ENCODE measurements around the gene TP53. TPM values are rescaled to one million over a fixed set of nuclear protein-coding genes. Genes with fewer than 3 reads are reported as not detected.

TP53 gene
- polyA plus RNA-seq, 1 donor from 2014 or later: 13.8 TPM

DNA sequence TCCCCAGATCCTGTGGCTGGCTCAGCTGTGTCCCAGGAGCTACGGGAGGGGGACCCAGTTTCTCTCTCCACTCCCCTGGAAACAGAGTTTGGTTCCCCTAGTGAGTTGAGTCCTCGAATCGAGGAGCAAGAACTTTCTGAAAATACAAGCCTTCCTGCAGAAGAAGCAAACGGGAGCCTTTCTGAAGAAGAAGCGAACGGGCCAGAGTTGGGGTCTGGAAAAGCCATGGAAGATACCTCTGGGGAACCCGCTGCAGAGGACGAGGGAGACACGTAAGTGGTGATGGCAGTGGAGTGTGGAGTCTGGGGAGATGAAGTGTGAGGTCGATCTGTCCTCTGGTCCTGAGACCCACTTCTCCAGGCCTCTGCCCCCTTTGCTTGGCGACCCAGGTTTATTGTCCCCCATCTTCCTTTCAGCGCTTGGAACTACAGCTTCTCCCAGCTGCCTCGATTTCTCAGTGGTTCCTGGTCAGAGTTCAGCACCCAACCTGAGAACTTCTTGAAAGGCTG, 1.6 kb upstream of the TP53 start:
- peak overlapping the region; percentile 51 for H2AFZ ChIP-seq (ENCODE audit: low read depth, low read length)
- peaks cover 30% of the 10 kb centered on the region for H3K79me2 ChIP-seq (replicated peaks; ENCODE audit: insufficient read depth, low read length)
- H3K9me3 ChIP-seq (ENCODE audit: low read length): no peaks in the 10 kb centered on the region
- H3K36me3 ChIP-seq (ENCODE audit: insufficient read depth, low read length): no peaks in the 10 kb centered on the region
- H3K9me2 ChIP-seq (ENCODE audit: insufficient read depth, low read length): no peaks in the 10 kb centered on the region
- H3K27ac ChIP-seq (ENCODE audit: low read length): peak overlapping the region; percentile 46
- H4K20me1 ChIP-seq (ENCODE audit: insufficient read depth): no peaks in the 10 kb centered on the region
- no peak for TF ChIP-seq CTCF (IDR thresholded peaks at IDR 0.05; ENCODE audit: poor library complexity, severe bottlenecking)
- TF ChIP-seq TAF1 (IDR thresholded peaks at IDR 0.05; ENCODE audit: low read depth): no peak
- peaks cover 5% of the 10 kb centered on the region for H3F3A ChIP-seq (ENCODE audit: insufficient read depth, low read length, poor library complexity, severe bottlenecking)
- peak overlapping the region; percentile 96 for H3K4me3 ChIP-seq (ENCODE audit: low read length)
- peak overlapping the region; percentile 94 for H3K4me2 ChIP-seq (ENCODE audit: low read length)
- H3K27me3 ChIP-seq (ENCODE audit: insufficient read depth, low read depth, low read length): no peaks in the 10 kb centered on the region
- H3K9ac ChIP-seq (ENCODE audit: low read length): peak overlapping the region; percentile 69

DNA sequence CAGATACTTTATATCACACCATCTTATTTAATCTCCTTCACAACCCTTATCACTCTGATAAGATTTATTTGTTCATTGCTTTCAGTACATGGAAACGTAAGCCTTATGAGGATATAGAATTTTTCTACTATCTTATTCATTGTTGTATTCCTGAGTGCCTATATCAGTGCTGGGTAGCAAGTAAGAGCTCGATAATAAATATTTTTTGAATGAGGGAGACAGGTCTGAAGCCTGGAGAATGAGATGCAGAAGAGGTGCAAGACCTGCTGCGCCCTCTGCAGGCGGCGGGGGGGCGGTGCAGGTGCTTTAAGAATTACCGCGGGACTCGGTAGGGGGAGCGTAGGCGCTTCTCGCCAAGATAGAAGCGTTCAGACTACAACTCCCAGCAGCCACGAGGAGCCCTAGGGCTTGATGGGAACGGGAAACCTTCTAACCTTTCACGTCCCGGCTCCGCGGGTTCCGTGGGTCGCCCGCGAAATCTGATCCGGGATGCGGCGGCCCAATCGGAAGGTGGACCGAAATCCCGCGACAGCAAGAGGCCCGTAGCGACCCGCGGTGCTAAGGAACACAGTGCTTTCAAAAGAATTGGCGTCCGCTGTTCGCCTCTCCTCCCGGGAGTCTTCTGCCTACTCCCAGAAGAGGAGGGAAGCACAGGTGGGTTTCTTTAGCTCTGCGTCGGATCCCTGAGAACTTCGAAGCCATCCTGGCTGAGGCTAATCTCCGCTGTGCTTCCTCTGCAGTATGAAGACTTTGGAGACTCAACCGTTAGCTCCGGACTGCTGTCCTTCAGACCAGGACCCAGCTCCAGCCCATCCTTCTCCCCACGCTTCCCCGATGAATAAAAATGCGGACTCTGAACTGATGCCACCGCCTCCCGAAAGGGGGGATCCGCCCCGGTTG, 868 bp upstream of the TP53 start, which contains the start of gene WRAP53:
Gene WRAP53 (plus strand): TSS at position 570 of the 900 bp plus-strand sequence. CDS start 172 bp downstream, at position 742.
- Histone ChIP-seq H3K9ac (ENCODE audit: low read length) (peak within 1 kb of the TSS; percentile 98), H4K20me1 (ENCODE audit: insufficient read depth) (no peaks in the 10 kb centered on the region), H3K4me3 (ENCODE audit: low read length) (peak within 1 kb of the TSS; percentile 96), H3K36me3 (ENCODE audit: insufficient read depth, low read length) (no peaks in the 10 kb centered on the region), H3K9me3 (ENCODE audit: low read length) (no peaks in the 10 kb centered on the region), H3K79me2 (replicated peaks; ENCODE audit: insufficient read depth, low read length) (peaks cover 36% of the 10 kb centered on the region), H2AFZ (ENCODE audit: low read depth, low read length) (peak within 1 kb of the TSS; percentile 51), H3K27me3 (ENCODE audit: insufficient read depth, low read depth, low read length) (no peaks in the 10 kb centered on the region), H3K27ac (ENCODE audit: low read length) (peak within 1 kb of the TSS; percentile 100), H3K4me2 (ENCODE audit: low read length) (peak within 1 kb of the TSS; percentile 94), H3K9me2 (ENCODE audit: insufficient read depth, low read length) (no peaks in the 10 kb centered on the region), H3F3A (ENCODE audit: insufficient read depth, low read length, poor library complexity, severe bottlenecking) (peaks cover 5% of the 10 kb centered on the region)
- TF ChIP-seq SMC3 (conservative IDR thresholded peaks at IDR 0.05; ENCODE audit: poor library complexity) (peak; percentile 93), EZH2 (IDR thresholded peaks at IDR 0.05; ENCODE audit: borderline replicate concordance, insufficient read depth, low read length, poor library complexity, severe bottlenecking) (no peak), RAD21 (conservative IDR thresholded peaks at IDR 0.05) (peak; percentile 92), EP300 (conservative IDR thresholded peaks at IDR 0.05; ENCODE audit: poor library complexity, severe bottlenecking) (peak; percentile 54), TAF1 (IDR thresholded peaks at IDR 0.05; ENCODE audit: low read depth) (no peak), MXI1 (conservative IDR thresholded peaks at IDR 0.05; ENCODE audit: poor library complexity, severe bottlenecking) (peak; percentile 88), POLR2AphosphoS5 (IDR thresholded peaks at IDR 0.05) (peak; percentile 12), CTCF (IDR thresholded peaks at IDR 0.05; ENCODE audit: poor library complexity, severe bottlenecking) (peak; percentile 100)
- TF ChIP-seq, protein P1, sequence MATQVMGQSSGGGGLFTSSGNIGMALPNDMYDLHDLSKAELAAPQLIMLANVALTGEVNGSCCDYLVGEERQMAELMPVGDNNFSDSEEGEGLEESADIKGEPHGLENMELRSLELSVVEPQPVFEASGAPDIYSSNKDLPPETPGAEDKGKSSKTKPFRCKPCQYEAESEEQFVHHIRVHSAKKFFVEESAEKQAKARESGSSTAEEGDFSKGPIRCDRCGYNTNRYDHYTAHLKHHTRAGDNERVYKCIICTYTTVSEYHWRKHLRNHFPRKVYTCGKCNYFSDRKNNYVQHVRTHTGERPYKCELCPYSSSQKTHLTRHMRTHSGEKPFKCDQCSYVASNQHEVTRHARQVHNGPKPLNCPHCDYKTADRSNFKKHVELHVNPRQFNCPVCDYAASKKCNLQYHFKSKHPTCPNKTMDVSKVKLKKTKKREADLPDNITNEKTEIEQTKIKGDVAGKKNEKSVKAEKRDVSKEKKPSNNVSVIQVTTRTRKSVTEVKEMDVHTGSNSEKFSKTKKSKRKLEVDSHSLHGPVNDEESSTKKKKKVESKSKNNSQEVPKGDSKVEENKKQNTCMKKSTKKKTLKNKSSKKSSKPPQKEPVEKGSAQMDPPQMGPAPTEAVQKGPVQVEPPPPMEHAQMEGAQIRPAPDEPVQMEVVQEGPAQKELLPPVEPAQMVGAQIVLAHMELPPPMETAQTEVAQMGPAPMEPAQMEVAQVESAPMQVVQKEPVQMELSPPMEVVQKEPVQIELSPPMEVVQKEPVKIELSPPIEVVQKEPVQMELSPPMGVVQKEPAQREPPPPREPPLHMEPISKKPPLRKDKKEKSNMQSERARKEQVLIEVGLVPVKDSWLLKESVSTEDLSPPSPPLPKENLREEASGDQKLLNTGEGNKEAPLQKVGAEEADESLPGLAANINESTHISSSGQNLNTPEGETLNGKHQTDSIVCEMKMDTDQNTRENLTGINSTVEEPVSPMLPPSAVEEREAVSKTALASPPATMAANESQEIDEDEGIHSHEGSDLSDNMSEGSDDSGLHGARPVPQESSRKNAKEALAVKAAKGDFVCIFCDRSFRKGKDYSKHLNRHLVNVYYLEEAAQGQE (IDR thresholded peaks at IDR 0.05; ENCODE audit: borderline replicate concordance): no peak

Data from neural cell (in vitro differentiated cells).